GM12872 (cell line): Measurements from ENCODE around the gene ASIC1.

Experiments used
- CTCF ChIP-seq: IDR thresholded peaks from 3 replicates; pipeline ENCODE4 v1.5.1; 2011; ENCODE audit warnings: low read depth, mild to moderate bottlenecking, low read length, moderate library complexity; ENCODE audit not compliant: insufficient read depth

Gene ASIC1

GRCh38 chr12:50057000-50057841 lies at the start of gene ASIC1:
Gene ASIC1, plus strand, starts transcription at chr12:50057596. Its CDS starts 1,171 bp downstream, at chr12:50058767.
- no peak for TF ChIP-seq CTCF

DNA sequence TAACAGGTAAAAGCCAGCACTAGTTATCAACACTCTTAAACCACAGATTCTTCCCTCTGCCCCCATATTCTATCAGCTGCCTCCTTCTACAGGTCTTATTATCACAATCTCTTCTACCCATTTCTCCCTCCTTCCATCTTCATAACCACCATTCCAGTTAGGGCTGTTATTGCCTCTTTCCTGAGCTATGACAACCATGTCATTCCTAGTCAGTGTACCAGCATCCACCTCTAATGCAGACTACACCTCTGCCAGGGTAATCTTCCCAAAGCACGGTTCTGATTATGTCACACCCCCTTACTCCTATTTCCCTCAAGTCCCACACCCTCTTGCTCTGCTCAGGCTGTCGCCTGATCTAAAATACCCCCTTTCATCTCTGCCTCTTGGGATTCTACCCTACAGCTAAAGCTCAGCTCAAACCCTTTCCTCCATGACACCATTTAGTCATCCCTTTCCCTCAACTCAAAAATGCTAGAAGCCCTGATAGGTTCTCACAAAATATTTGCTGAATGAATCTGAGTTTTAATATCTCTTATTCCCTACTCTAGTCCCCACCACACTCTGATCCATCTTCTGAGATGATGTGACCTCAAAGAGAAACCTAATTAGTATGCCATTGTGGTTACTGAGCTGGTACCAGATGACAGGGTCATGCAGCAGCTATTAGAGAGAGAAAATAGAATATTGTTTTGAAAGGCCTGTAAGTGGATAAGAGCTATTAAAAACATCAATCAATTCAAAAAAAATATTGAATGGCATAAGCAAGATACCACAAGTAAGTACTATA lies 43.8 kb upstream of the ASIC1 start:
- no peak for TF ChIP-seq CTCF

GRCh38 chr12:50014342-50014741 lies 43.1 kb upstream of the ASIC1 start:
- TF ChIP-seq CTCF = no peak

DNA sequence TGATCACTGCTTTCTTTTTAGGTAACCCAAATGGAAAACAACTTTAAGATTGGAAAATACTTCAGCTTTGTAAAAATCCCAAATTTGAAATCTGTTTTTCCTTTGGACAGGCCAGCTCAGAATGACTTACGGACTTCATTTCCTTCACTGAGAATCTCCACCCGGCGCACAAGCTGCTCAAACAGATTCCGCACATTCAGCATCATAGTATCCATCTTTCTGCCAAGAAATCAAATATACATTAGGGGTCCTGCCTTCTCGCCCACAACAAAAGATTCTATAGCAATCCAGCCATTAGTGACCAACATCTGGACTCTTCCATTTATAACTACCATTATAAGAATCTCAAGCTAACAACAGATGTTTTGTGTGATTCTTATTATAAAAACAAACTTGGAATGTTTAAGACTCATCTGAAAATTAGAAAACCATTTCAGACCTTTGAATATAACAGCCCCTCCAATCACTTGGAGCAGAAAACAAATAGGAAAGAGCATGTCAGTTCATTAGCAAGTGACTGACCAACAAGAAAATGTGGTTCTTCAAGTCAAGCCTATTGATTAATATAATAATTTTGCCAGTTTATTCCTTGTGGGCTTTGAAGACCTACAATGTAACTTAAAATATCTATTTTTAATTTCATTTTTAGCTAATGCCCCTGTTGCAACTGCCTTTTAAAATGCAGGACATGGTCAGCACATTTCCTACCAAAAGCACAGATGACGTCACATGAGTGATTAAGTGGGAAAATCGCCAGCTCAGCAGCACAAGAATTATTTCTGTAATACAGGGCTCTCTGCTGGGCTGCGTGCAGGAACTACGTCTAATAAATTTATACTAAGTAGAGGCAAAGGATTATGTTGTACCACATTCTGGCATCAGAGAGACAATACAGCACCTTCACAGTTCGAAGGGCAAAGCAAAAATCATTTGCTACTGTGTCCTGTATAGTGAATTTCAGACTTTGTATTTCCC lies 40.6 kb upstream of the ASIC1 start:
- TF ChIP-seq CTCF = no peak

- TF ChIP-seq CTCF = no peak
Observed at GRCh38 chr12:50017641-50018040, 39.8 kb upstream of the ASIC1 start.

DNA sequence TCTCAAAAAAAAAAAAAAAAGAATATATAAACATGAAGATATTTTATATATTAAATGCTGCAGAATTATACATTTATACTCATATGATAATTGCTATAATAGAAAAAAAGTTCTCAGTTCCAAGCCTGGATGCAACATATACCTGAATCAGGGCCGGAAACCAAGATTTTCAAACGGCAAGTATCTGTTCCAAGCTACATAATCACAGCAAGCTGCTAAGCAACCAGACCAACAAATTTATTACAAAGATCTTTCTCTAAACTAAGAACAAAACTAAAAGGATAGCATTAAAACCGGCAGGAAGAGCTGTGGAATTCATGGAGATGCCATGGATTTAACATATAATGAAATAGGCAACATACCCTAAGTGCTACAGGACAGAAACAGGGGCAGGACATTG lies 39.2 kb upstream of the ASIC1 start:
- no peak for TF ChIP-seq CTCF
